ENCODE measurements around the gene RTL10. TPM values are rescaled to one million over a fixed set of nuclear protein-coding genes. Genes with fewer than 3 reads are reported as not detected.

The RTL10 gene
- total and polyA plus RNA-seq, 2 of the 13 experiments (the other 11 are each of a cell fraction or from before 2014, with no cell fraction given): 14.1 to 15.8 TPM

DNA sequence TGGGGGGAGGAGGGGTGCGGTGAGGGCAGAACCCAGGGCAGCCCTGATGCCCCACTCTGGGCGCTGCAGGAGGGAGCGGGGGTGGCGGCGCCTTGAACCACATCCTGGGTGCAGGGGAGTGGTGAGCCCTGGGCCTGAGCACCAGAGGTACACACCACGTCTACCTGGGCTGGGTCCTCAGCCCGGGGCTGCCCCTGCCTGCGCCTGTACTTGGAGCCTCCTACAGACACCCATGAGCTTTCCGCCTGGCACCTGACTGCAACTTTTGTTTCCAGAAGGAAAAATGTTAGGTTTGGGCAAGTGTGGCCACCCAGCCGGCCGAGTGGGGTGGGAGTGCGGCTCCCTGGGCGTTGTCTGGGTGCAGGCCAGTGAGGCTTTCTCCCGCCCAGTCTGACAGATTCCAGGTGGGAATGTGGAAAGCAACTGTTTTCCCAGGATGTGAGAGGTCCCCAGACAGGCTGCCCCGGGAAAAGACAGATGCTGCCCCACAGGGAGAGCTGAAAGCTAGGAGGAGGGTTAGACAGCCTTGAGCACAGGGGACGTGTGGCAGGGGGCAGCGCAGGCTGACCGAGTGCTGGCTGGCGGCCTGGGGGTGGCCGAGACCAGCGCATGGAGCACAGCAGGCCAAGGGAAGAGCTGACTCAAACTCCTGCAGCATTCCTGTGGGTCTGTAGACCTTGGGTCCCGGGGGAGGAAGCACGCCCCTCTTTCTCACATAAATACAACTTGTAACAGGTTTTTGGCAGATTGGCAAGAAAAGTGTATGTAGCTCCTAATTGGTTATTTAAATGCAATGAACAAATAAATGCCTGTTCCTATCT lies 44.1 kb downstream of the RTL10 start:
- Histone ChIP-seq H3K36me3 (replicated peaks in 1 of 2; ENCODE audit: control insufficient read depth in 1 of 2, insufficient read depth in 2 of 2, low read length in 2 of 2) (no peaks in the 10 kb centered on the region), H4K20me1 (ENCODE audit: insufficient read depth, low read length) (no peaks in the 10 kb centered on the region), H3K4me1 (ENCODE audit: insufficient read depth, low read length) (no peaks in the 10 kb centered on the region), H3K79me2 (ENCODE audit: insufficient read depth, low read length) (no peaks in the 10 kb centered on the region), H3K27me3 (ENCODE audit: control insufficient read depth in 1 of 2, insufficient read depth in 2 of 2, low read length in 2 of 2) (no peaks in the 10 kb centered on the region), H3K9ac (ENCODE audit: insufficient read depth, low read depth, low read length) (no peak overlapping the region), H3K4me2 (ENCODE audit: low read depth, low read length) (no peak overlapping the region), H2AFZ (ENCODE audit: low read length) (no peak overlapping the region), H3K9me3 (ENCODE audit: low read length) (no peaks in the 10 kb centered on the region), H3K27ac (ENCODE audit: extremely low read length, insufficient read depth, low read length) (no peak overlapping the region), H3K4me3 (replicated peaks in 1 of 3; ENCODE audit: insufficient read depth in 1 of 3, low read depth in 2 of 3, low read length in 3 of 3) (no peak overlapping the region)
- CTCF ChIA-PET (ENCODE audit: low intra/inter-chr PET ratio, low total read pairs): no interaction called here
- POLR2A ChIA-PET: no interaction called here
- 88% methylated on average over 22 of the region's 23 CpGs for WGBS (ENCODE audit: low lambda C conversion rate)
- no peak for DNase-seq (ENCODE audit: low spot score)
- no peak for TF ChIP-seq KLF13 (CRISPR knock-in tag; IDR thresholded peaks at IDR 0.05)
- TF ChIP-seq, protein P1, sequence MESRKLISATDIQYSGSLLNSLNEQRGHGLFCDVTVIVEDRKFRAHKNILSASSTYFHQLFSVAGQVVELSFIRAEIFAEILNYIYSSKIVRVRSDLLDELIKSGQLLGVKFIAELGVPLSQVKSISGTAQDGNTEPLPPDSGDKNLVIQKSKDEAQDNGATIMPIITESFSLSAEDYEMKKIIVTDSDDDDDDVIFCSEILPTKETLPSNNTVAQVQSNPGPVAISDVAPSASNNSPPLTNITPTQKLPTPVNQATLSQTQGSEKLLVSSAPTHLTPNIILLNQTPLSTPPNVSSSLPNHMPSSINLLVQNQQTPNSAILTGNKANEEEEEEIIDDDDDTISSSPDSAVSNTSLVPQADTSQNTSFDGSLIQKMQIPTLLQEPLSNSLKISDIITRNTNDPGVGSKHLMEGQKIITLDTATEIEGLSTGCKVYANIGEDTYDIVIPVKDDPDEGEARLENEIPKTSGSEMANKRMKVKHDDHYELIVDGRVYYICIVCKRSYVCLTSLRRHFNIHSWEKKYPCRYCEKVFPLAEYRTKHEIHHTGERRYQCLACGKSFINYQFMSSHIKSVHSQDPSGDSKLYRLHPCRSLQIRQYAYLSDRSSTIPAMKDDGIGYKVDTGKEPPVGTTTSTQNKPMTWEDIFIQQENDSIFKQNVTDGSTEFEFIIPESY (CRISPR knock-in tag; IDR thresholded peaks at IDR 0.05): 0 out of 2 replicates have a peak, but pooled peaks have one; percentile 51
- TF ChIP-seq, protein P2, sequence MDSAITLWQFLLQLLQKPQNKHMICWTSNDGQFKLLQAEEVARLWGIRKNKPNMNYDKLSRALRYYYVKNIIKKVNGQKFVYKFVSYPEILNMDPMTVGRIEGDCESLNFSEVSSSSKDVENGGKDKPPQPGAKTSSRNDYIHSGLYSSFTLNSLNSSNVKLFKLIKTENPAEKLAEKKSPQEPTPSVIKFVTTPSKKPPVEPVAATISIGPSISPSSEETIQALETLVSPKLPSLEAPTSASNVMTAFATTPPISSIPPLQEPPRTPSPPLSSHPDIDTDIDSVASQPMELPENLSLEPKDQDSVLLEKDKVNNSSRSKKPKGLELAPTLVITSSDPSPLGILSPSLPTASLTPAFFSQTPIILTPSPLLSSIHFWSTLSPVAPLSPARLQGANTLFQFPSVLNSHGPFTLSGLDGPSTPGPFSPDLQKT (CRISPR knock-in tag; IDR thresholded peaks at IDR 0.05; ENCODE audit: borderline replicate concordance): no peak
- TF ChIP-seq TARDBP (CRISPR knock-in tag; IDR thresholded peaks at IDR 0.05): no peak
- no peak for TF ChIP-seq ZNF232 (CRISPR knock-in tag; IDR thresholded peaks at IDR 0.05; ENCODE audit: borderline replicate concordance)
- TF ChIP-seq ZNF446 (CRISPR knock-in tag; IDR thresholded peaks at IDR 0.05): no peak
- no peak for TF ChIP-seq ZNF549 (CRISPR knock-in tag; IDR thresholded peaks at IDR 0.05)
- TF ChIP-seq STAG1 (CRISPR knock-in tag; IDR thresholded peaks at IDR 0.05): peak; percentile 20; the same call in 1 of the 2 replicates
- no peak for TF ChIP-seq CHD2 (IDR thresholded peaks at IDR 0.05; ENCODE audit: low read depth, low read length)
- TF ChIP-seq, protein P3, sequence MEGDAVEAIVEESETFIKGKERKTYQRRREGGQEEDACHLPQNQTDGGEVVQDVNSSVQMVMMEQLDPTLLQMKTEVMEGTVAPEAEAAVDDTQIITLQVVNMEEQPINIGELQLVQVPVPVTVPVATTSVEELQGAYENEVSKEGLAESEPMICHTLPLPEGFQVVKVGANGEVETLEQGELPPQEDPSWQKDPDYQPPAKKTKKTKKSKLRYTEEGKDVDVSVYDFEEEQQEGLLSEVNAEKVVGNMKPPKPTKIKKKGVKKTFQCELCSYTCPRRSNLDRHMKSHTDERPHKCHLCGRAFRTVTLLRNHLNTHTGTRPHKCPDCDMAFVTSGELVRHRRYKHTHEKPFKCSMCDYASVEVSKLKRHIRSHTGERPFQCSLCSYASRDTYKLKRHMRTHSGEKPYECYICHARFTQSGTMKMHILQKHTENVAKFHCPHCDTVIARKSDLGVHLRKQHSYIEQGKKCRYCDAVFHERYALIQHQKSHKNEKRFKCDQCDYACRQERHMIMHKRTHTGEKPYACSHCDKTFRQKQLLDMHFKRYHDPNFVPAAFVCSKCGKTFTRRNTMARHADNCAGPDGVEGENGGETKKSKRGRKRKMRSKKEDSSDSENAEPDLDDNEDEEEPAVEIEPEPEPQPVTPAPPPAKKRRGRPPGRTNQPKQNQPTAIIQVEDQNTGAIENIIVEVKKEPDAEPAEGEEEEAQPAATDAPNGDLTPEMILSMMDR (CRISPR knock-in tag; IDR thresholded peaks at IDR 0.05): peak; percentile 23; the same call in 1 of the 2 replicates
- in situ Hi-C loops (cut with HindIII; ENCODE audit: extremely low pct_ligation_motif_present, low pct_unique_long_range_greater_than_20kb) (no loop called here), intact Hi-C loops (cut with micrococcal nuclease; ENCODE audit: unreplicated experiment) (no loop called here)
- FAIRE-seq: no peak
- no peak for ATAC-seq
- no TSS peak for BruUV-seq (replicated peaks)

All from HepG2 (cell line).